Neural cell (in vitro differentiated cells): ENCODE results near the gene KRT78. TPM values are rescaled to one million over a fixed set of nuclear protein-coding genes. Genes with fewer than 3 reads are reported as not detected.

Experiments used
- H2AFZ ChIP-seq: fragments of 200-600, 300-800 bp; sonication (generic), shearing (Covaris generic); 2 replicates; pipeline ENCODE4 v1.6.0; 2014; ENCODE audit warnings: low read depth, mild to moderate bottlenecking, antibody characterized with exemption, low read length, moderate library complexity
- H3F3A ChIP-seq: fragments of 200-600 bp; shearing (Covaris generic); 2 replicates; pipeline ENCODE4 v1.6.1; 2016; ENCODE audit warnings: mild to moderate bottlenecking, moderate library complexity, mixed read lengths, antibody characterized with exemption, low read length; ENCODE audit not compliant: insufficient read depth, poor library complexity, severe bottlenecking
- H3K27ac ChIP-seq: fragments of 200-600, 300-800 bp; sonication (generic), shearing (Covaris generic); 2 replicates; pipeline ENCODE4 v1.5.1; 2014; ENCODE audit warnings: mild to moderate bottlenecking, low read length, moderate library complexity
- H3K27me3 ChIP-seq: fragments of 300-800, 200-600 bp; sonication (generic), shearing (Covaris generic); 2 replicates; pipeline ENCODE4 v1.6.0; 2014; ENCODE audit warnings: mild to moderate bottlenecking, low read depth, low read length, moderate library complexity; ENCODE audit not compliant: insufficient read depth
- H3K36me3 ChIP-seq: fragments of 300-800, 200-600 bp; sonication (generic), shearing (Covaris generic); 2 replicates; pipeline ENCODE4 v1.5.1; 2014; ENCODE audit warnings: mild to moderate bottlenecking, antibody characterized with exemption, low read length, moderate library complexity; ENCODE audit not compliant: insufficient read depth
- H3K4me2 ChIP-seq: fragments of 300-800, 200-600 bp; sonication (generic), shearing (Covaris generic); 2 replicates; pipeline ENCODE4 v1.6.0; 2014; ENCODE audit warnings: mild to moderate bottlenecking, low read length
- H3K4me3 ChIP-seq: fragments of 300-800, 200-600 bp; sonication (generic), shearing (Covaris generic); 2 replicates; pipeline ENCODE4 v1.5.1; 2014; ENCODE audit warnings: mild to moderate bottlenecking, low read length, moderate library complexity
- H3K79me2 ChIP-seq: fragments of 200-600 bp; shearing (Covaris generic); replicated peaks from 2 replicates; pipeline ENCODE4 v1.6.0; 2014; ENCODE audit warnings: mild to moderate bottlenecking, low read length, moderate library complexity; ENCODE audit not compliant: insufficient read depth
- H3K9ac ChIP-seq: fragments of 300-800, 200-600 bp; sonication (generic), shearing (Covaris generic); 2 replicates; pipeline ENCODE4 v1.6.1; 2016; ENCODE audit warnings: mild to moderate bottlenecking, low read length, mixed read lengths
- H3K9me2 ChIP-seq: fragments of 200-600 bp; shearing (Covaris generic); 2 replicates; pipeline ENCODE4 v1.6.1; 2016; ENCODE audit warnings: mild to moderate bottlenecking, low read length, mixed read lengths; ENCODE audit not compliant: insufficient read depth
- H3K9me3 ChIP-seq: fragments of 200-600, 300-800 bp; sonication (generic), shearing (Covaris generic); 2 replicates; pipeline ENCODE4 v1.6.1; 2016; ENCODE audit warnings: mild to moderate bottlenecking, mixed run types, low read length, moderate library complexity, mixed read lengths
- H4K20me1 ChIP-seq: fragments of 200-600 bp; shearing (Covaris generic); 2 replicates; pipeline ENCODE4 v1.6.1; 2016; ENCODE audit warnings: mild to moderate bottlenecking, mixed run types; ENCODE audit not compliant: insufficient read depth
- EP300 ChIP-seq: fragments of 450-650 bp; conservative IDR thresholded peaks from 2 replicates; pipeline ENCODE4 v1.6.1; 2014; ENCODE audit warnings: antibody characterized with exemption, mild to moderate bottlenecking, moderate library complexity; ENCODE audit not compliant: poor library complexity, severe bottlenecking
- EZH2 ChIP-seq: fragments of 200-600, 300-800 bp; shearing (Covaris generic), sonication (generic); IDR thresholded peaks from 2 replicates; pipeline ENCODE4 v1.6.1; 2014; ENCODE audit warnings: antibody characterized with exemption, low read length, borderline replicate concordance, mild to moderate bottlenecking; ENCODE audit not compliant: insufficient read depth, poor library complexity, severe bottlenecking
- MXI1 ChIP-seq: fragments of 450-650 bp; conservative IDR thresholded peaks from 2 replicates; pipeline ENCODE4 v1.6.1; 2014; ENCODE audit warnings: antibody characterized with exemption, mild to moderate bottlenecking; ENCODE audit not compliant: poor library complexity, severe bottlenecking
- POLR2AphosphoS5 ChIP-seq: IDR thresholded peaks from 2 replicates; pipeline ENCODE4 v1.6.1; 2012
- RAD21 ChIP-seq: fragments of 450-650 bp; conservative IDR thresholded peaks from 2 replicates; pipeline ENCODE4 v1.6.1; 2014; ENCODE audit warnings: antibody characterized with exemption, mild to moderate bottlenecking, moderate library complexity
- SMC3 ChIP-seq: fragments of 450-650 bp; conservative IDR thresholded peaks from 2 replicates; pipeline ENCODE4 v1.6.1; 2014; ENCODE audit warnings: antibody characterized with exemption, mild to moderate bottlenecking, moderate library complexity; ENCODE audit not compliant: poor library complexity
- TAF1 ChIP-seq: IDR thresholded peaks from 2 replicates; pipeline ENCODE4 v1.6.1; 2012; ENCODE audit warnings: low read depth
- polyA plus RNA-seq: library from polyadenylated mRNA; depleted of rRNA; stranded (reverse); fragments of >200 nt; gene quantifications from 2 replicates; pipeline ENCODE4 v1.2.3, GENCODE V29; 2014
- TF ChIP-seq, protein P1 (sequence below): fragments of 450-650 bp; IDR thresholded peaks from 2 replicates; pipeline ENCODE4 v1.5.1; 2014; ENCODE audit warnings: antibody characterized with exemption, mild to moderate bottlenecking, moderate library complexity; ENCODE audit not compliant: poor library complexity, severe bottlenecking
- TF ChIP-seq, protein P2 (sequence below): IDR thresholded peaks from 2 replicates; pipeline ENCODE4 v1.6.1; 2012; ENCODE audit warnings: borderline replicate concordance

KRT78 gene
- polyA plus RNA-seq, 1 donor from 2014 or later = not detected

DNA sequence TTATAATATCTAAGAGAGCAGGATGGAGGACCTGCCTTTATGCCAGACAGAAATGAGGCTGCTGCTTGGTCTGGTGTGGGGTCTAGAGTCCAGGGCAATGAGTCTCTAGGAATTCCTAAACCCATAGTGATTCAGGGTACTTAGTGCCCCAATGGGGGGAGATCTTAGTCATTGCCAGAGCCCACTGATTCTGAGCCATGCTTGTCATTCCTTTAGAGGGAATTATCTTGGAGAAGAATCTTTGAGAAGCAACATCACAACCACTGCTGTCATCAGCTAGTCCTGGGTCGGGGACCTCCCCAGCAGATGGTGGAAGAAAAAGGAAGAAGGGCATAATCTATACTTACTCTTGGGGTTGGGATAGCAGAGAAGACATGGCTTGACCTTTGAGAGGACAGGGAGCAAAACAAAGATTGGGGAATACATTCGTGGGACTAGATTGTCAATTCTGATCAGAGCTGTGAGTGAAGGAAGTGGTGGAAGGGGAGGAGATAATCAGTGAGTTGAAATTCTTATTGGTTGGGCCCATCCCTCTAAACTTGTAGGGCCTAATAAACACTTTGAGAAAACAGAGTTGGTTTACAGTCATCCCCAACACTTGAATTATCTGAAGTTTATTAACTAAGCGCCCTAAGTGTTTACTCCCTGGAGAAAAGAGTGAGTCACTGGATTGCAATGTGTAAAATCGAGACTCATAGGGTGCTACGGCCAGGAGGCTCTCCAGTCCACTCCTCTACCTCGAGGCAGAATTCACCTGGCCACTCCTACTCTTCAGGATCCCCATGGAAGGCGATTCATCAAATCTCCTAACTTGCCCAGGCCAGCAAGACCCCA lies 49.9 kb downstream of the KRT78 start:
- no peak overlapping the region for H3K4me3 ChIP-seq
- no peak overlapping the region for H2AFZ ChIP-seq
- H3F3A ChIP-seq = no peaks in the 10 kb centered on the region
- H3K27ac ChIP-seq = no peak overlapping the region
- no peaks in the 10 kb centered on the region for H3K79me2 ChIP-seq
- H3K9ac ChIP-seq = no peak overlapping the region
- TF ChIP-seq MXI1 = no peak
- TF ChIP-seq, protein P1, sequence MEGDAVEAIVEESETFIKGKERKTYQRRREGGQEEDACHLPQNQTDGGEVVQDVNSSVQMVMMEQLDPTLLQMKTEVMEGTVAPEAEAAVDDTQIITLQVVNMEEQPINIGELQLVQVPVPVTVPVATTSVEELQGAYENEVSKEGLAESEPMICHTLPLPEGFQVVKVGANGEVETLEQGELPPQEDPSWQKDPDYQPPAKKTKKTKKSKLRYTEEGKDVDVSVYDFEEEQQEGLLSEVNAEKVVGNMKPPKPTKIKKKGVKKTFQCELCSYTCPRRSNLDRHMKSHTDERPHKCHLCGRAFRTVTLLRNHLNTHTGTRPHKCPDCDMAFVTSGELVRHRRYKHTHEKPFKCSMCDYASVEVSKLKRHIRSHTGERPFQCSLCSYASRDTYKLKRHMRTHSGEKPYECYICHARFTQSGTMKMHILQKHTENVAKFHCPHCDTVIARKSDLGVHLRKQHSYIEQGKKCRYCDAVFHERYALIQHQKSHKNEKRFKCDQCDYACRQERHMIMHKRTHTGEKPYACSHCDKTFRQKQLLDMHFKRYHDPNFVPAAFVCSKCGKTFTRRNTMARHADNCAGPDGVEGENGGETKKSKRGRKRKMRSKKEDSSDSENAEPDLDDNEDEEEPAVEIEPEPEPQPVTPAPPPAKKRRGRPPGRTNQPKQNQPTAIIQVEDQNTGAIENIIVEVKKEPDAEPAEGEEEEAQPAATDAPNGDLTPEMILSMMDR = no peak
- TF ChIP-seq POLR2AphosphoS5 = no peak
- TF ChIP-seq EZH2 = no peak
- no peak for TF ChIP-seq TAF1
- no peak for TF ChIP-seq RAD21
- TF ChIP-seq EP300 = no peak
- TF ChIP-seq SMC3 = no peak
- H3K4me2 ChIP-seq = no peak overlapping the region
- no peaks in the 10 kb centered on the region for H3K27me3 ChIP-seq
- H3K9me3 ChIP-seq = no peaks in the 10 kb centered on the region
- H3K9me2 ChIP-seq = no peaks in the 10 kb centered on the region
- no peaks in the 10 kb centered on the region for H3K36me3 ChIP-seq
- no peaks in the 10 kb centered on the region for H4K20me1 ChIP-seq

DNA sequence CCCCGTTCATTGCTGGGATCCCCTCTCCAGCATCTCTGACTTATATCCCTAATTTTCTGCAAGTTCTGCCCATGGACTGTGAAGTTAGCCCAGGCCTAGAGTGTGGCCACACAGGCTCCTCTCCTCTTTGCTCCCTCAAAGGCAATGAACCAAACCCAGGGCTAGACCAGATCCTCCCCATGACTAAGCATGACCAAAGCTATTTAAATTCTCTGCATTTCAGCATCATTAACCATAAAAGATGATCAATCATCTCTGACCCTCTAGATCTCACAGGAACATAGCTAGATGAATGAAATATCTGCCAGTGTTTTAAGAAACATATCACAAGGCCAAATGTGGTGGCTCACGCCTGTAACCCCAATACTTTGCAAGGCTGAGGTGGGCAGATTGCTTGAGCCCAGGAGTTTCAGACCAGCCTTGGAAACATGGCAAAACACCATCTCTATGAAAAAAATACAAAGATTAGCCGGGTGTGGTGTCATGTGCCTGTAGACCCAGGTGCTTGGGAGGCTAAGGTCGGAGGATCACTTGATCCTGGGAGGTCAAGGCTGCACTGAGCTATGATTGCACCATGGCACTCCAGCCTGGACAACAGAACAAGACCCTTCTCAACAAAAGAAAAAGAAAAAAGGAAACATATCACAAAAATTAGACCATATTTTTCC lies 50.7 kb downstream of the KRT78 start:
- Histone ChIP-seq H3K9me2 (no peaks in the 10 kb centered on the region), H3K4me2 (no peak overlapping the region), H3K9ac (no peak overlapping the region), H3K36me3 (no peaks in the 10 kb centered on the region), H3F3A (no peaks in the 10 kb centered on the region), H3K27ac (no peak overlapping the region), H4K20me1 (no peaks in the 10 kb centered on the region), H2AFZ (no peak overlapping the region), H3K27me3 (no peaks in the 10 kb centered on the region), H3K9me3 (no peaks in the 10 kb centered on the region), H3K4me3 (no peak overlapping the region), H3K79me2 (no peaks in the 10 kb centered on the region)
- TF ChIP-seq TAF1 = no peak

GRCh38 chr12:52797529-52797894 lies 51.3 kb downstream of the KRT78 start:
- no peaks in the 10 kb centered on the region for H3K79me2 ChIP-seq
- no peak overlapping the region for H3K4me3 ChIP-seq
- no peaks in the 10 kb centered on the region for H3F3A ChIP-seq
- no peaks in the 10 kb centered on the region for H3K9me3 ChIP-seq
- no peak overlapping the region for H3K4me2 ChIP-seq
- no peak overlapping the region for H3K9ac ChIP-seq
- no peaks in the 10 kb centered on the region for H3K9me2 ChIP-seq
- no peak overlapping the region for H2AFZ ChIP-seq
- no peaks in the 10 kb centered on the region for H3K27me3 ChIP-seq
- no peaks in the 10 kb centered on the region for H3K36me3 ChIP-seq
- no peaks in the 10 kb centered on the region for H4K20me1 ChIP-seq
- no peak overlapping the region for H3K27ac ChIP-seq
- no peak for TF ChIP-seq EP300
- no peak for TF ChIP-seq RAD21
- TF ChIP-seq POLR2AphosphoS5 = no peak
- TF ChIP-seq, protein P2, sequence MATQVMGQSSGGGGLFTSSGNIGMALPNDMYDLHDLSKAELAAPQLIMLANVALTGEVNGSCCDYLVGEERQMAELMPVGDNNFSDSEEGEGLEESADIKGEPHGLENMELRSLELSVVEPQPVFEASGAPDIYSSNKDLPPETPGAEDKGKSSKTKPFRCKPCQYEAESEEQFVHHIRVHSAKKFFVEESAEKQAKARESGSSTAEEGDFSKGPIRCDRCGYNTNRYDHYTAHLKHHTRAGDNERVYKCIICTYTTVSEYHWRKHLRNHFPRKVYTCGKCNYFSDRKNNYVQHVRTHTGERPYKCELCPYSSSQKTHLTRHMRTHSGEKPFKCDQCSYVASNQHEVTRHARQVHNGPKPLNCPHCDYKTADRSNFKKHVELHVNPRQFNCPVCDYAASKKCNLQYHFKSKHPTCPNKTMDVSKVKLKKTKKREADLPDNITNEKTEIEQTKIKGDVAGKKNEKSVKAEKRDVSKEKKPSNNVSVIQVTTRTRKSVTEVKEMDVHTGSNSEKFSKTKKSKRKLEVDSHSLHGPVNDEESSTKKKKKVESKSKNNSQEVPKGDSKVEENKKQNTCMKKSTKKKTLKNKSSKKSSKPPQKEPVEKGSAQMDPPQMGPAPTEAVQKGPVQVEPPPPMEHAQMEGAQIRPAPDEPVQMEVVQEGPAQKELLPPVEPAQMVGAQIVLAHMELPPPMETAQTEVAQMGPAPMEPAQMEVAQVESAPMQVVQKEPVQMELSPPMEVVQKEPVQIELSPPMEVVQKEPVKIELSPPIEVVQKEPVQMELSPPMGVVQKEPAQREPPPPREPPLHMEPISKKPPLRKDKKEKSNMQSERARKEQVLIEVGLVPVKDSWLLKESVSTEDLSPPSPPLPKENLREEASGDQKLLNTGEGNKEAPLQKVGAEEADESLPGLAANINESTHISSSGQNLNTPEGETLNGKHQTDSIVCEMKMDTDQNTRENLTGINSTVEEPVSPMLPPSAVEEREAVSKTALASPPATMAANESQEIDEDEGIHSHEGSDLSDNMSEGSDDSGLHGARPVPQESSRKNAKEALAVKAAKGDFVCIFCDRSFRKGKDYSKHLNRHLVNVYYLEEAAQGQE = no peak
